H1 (cell line): ENCODE data around the gene UNC80. TPM values are rescaled to one million over a fixed set of nuclear protein-coding genes. Genes with fewer than 3 reads are reported as not detected.

Source experiments
- CTCF ChIA-PET: fragments of 300-600 bp; sonication (Branson Sonifier 250); formaldehyde crosslinking; loops from one replicate; lab custom pipeline; 2021; ENCODE audit not compliant: partially characterized antibody; lab: Charles Lee
- POLR2A ChIA-PET: fragments of 300-600 bp; sonication (Branson Sonifier 250); formaldehyde crosslinking; loops from one replicate; lab custom pipeline; 2021; ENCODE audit warnings: inconsistent platforms; ENCODE audit not compliant: partially characterized antibody; lab: Charles Lee
- DNase-seq, 2 experiments: peaks; one replicate each; pipeline versions ENCODE4 v3.0.0 to v3.0.0-alpha.2; 2010 to 2022; ENCODE audit warnings: low spot score in 2 of 2, low read depth in 1 of 2, mixed read lengths in 1 of 2
- FAIRE-seq: peaks from 2 replicates; lab custom pipeline; 2011; peaks lifted over from hg19 to GRCh38; lab: Jason Lieb, UNC
- H2AFZ ChIP-seq: 2 replicates; pipeline ENCODE4 v1.8.1; 2012; ENCODE audit warnings: low read length, inconsistent platforms
- H2AK5ac ChIP-seq: 2 replicates; pipeline ENCODE4 v1.6.1; 2013; ENCODE audit warnings: low read depth, low read length
- H2BK120ac ChIP-seq: replicated peaks from 2 replicates; pipeline ENCODE3; 2013; ENCODE audit warnings: low read depth, low read length, inconsistent platforms
- H2BK12ac ChIP-seq: 2 replicates; pipeline ENCODE4 v1.6.1; 2013; ENCODE audit warnings: low read depth, low read length
- H2BK15ac ChIP-seq: 2 replicates; pipeline ENCODE4 v1.6.1; 2013; ENCODE audit warnings: low read length
- H2BK20ac ChIP-seq: 2 replicates; pipeline ENCODE4 v1.6.1; 2013; ENCODE audit warnings: low read length
- H2BK5ac ChIP-seq: 2 replicates; pipeline ENCODE4 v1.6.1; 2013; ENCODE audit warnings: low read depth, low read length
- H3K14ac ChIP-seq: 2 replicates; pipeline ENCODE4 v1.6.1; 2013; ENCODE audit warnings: inconsistent platforms; ENCODE audit not compliant: insufficient read length
- H3K18ac ChIP-seq: 2 replicates; pipeline ENCODE4 v1.6.1; 2013; ENCODE audit warnings: low read length; ENCODE audit errors: extremely low read depth
- H3K23ac ChIP-seq: 2 replicates; pipeline ENCODE4 v1.6.1; 2013; ENCODE audit warnings: inconsistent platforms; ENCODE audit not compliant: insufficient read length
- H3K23me2 ChIP-seq: 2 replicates; pipeline ENCODE4 v1.6.1; 2013; ENCODE audit warnings: low read depth, low read length
- H3K27ac ChIP-seq: 2 replicates; pipeline ENCODE4 v1.6.1; 2011; ENCODE audit warnings: low read depth, low read length, inconsistent platforms
- H3K27me3 ChIP-seq, 4 experiments: replicated peaks in 1 of 4; 1 replicate in 1 of 4; 2 replicates in 3 of 4; pipeline versions ENCODE4 v1.6.1 to v1.8.1; 2011 to 2013; ENCODE audit warnings: low read length in 3 of 4, mild to moderate bottlenecking in 3 of 4, inconsistent platforms in 2 of 4, mixed read lengths in 2 of 4, moderate library complexity in 1 of 4; ENCODE audit not compliant: control insufficient read depth in 3 of 4, insufficient read depth in 3 of 4; ENCODE audit errors: extremely low read depth in 1 of 4
- H3K36me3 ChIP-seq, 4 experiments: 2 replicates each; pipeline versions ENCODE4 v1.6.1 to v1.8.1; 2011 to 2013; ENCODE audit warnings: mild to moderate bottlenecking in 4 of 4, low read length in 3 of 4, moderate library complexity in 2 of 4, control low read depth in 1 of 4, inconsistent platforms in 1 of 4; ENCODE audit not compliant: insufficient read depth in 4 of 4, control insufficient read depth in 2 of 4
- H3K4ac ChIP-seq: replicated peaks from 2 replicates; pipeline ENCODE3; 2013; ENCODE audit warnings: low read length, low read depth, mixed read lengths, inconsistent platforms; ENCODE audit not compliant: insufficient read length
- H3K4me1 ChIP-seq, 4 experiments: replicated peaks in 1 of 4; 1 replicate in 1 of 4; 2 replicates in 3 of 4; pipeline versions ENCODE4 v1.6.1 to v1.8.1; 2011 to 2013; ENCODE audit warnings: low read length in 3 of 4, inconsistent platforms in 2 of 4, mixed read lengths in 1 of 4; ENCODE audit not compliant: insufficient read depth in 4 of 4, control insufficient read depth in 3 of 4
- H3K4me2 ChIP-seq, 2 experiments: 2 replicates each; pipeline versions ENCODE4 v1.6.1 to v1.8.1; 2011 to 2013; ENCODE audit warnings: low read depth in 2 of 2, low read length in 2 of 2, control low read depth in 1 of 2, inconsistent platforms in 1 of 2, mild to moderate bottlenecking in 1 of 2; ENCODE audit not compliant: insufficient read depth in 1 of 2
- H3K4me3 ChIP-seq, 4 experiments: fragments of 200-600, 300-600 bp in 1 of 4; sonication (generic), shearing (Covaris generic), sonication (Bioruptor Twin) in 1 of 4; 2 replicates each; pipeline versions ENCODE4 v1.5.1 to v1.8.1; 2011 to 2016; ENCODE audit warnings: low read length in 4 of 4, low read depth in 3 of 4, control low read depth in 2 of 4, inconsistent platforms in 2 of 4, mild to moderate bottlenecking in 2 of 4, mixed read lengths in 1 of 4, moderate library complexity in 1 of 4; ENCODE audit not compliant: insufficient read depth in 2 of 4; ENCODE audit errors: extremely low read depth in 1 of 4
- H3K56ac ChIP-seq: replicated peaks from 2 replicates; pipeline ENCODE3; 2013; ENCODE audit warnings: low read depth, mild to moderate bottlenecking, mixed read lengths, low read length, inconsistent platforms; ENCODE audit not compliant: insufficient read length
- H3K79me1 ChIP-seq: 2 replicates; pipeline ENCODE4 v1.6.1; 2013; ENCODE audit warnings: low read depth, low read length, control low read depth
- H3K79me2 ChIP-seq, 2 experiments: 2 replicates each; pipeline versions ENCODE4 v1.6.1 to v1.8.1; 2012 to 2013; ENCODE audit warnings: low read length in 2 of 2, mild to moderate bottlenecking in 2 of 2, inconsistent platforms in 1 of 2; ENCODE audit not compliant: insufficient read depth in 2 of 2, control insufficient read depth in 1 of 2
- H3K9ac ChIP-seq, 4 experiments: replicated peaks in 1 of 4; 1 replicate in 1 of 4; 2 replicates in 3 of 4; pipeline versions ENCODE4 v1.6.1 to v1.8.1; 2011 to 2013; ENCODE audit warnings: low read depth in 3 of 4, low read length in 3 of 4, control low read depth in 2 of 4, mild to moderate bottlenecking in 2 of 4, moderate library complexity in 2 of 4, inconsistent platforms in 1 of 4; ENCODE audit errors: extremely low read depth in 1 of 4
- H3K9me3 ChIP-seq, 2 experiments: 2 replicates each; pipeline versions ENCODE4 v1.6.1 to v1.8.1; 2012 to 2013; ENCODE audit warnings: mild to moderate bottlenecking in 2 of 2, moderate library complexity in 2 of 2, control low read depth in 1 of 2, inconsistent platforms in 1 of 2, low read depth in 1 of 2, low read length in 1 of 2, mixed read lengths in 1 of 2; ENCODE audit not compliant: insufficient read depth in 2 of 2
- H4K20me1 ChIP-seq, 2 experiments: replicated peaks in 1 of 2; 2 replicates each; pipeline versions ENCODE3 to v1.8.1; 2011 to 2013; ENCODE audit warnings: inconsistent platforms in 2 of 2, low read length in 2 of 2, mild to moderate bottlenecking in 1 of 2; ENCODE audit not compliant: insufficient read depth in 2 of 2, control insufficient read depth in 1 of 2
- H4K5ac ChIP-seq: 2 replicates; pipeline ENCODE4 v1.6.1; 2013; ENCODE audit warnings: low read length, low read depth, mixed read lengths, inconsistent platforms; ENCODE audit not compliant: insufficient read length
- H4K8ac ChIP-seq: 2 replicates; pipeline ENCODE4 v1.8.0; 2013; ENCODE audit warnings: mild to moderate bottlenecking, moderate library complexity, low read length, inconsistent platforms; ENCODE audit not compliant: insufficient read depth; ENCODE audit errors: extremely low read depth
- H4K91ac ChIP-seq: replicated peaks from 2 replicates; pipeline ENCODE3; 2013; ENCODE audit warnings: low read length, mixed read lengths, inconsistent platforms; ENCODE audit not compliant: insufficient read length
- EGR1 ChIP-seq: IDR thresholded peaks from 2 replicates; pipeline ENCODE4 v1.6.1; 2011; ENCODE audit warnings: low read depth, low read length, borderline replicate concordance
- RBBP5 ChIP-seq: IDR thresholded peaks from 2 replicates; pipeline ENCODE4 v1.7.1; 2012; ENCODE audit warnings: low read depth, mild to moderate bottlenecking, inconsistent platforms, low read length, moderate library complexity, borderline replicate concordance
- SIN3A ChIP-seq, 2 experiments: IDR thresholded peaks in 1 of 2; conservative IDR thresholded peaks in 1 of 2; 2 replicates each; pipeline ENCODE4 v1.6.1; 2011 to 2012; ENCODE audit warnings: low read length in 2 of 2, improper control_type of control experiment in 1 of 2, low read depth in 1 of 2, mild to moderate bottlenecking in 1 of 2
- WGBS, 2 experiments: shearing (Covaris generic) in 1 of 2; methylation state at CpG; one replicate each; pipeline versions ENCODE4 v1.1.6 to v1.1.7; 2013 to 2015; ENCODE audit warnings: low lambda C conversion rate in 2 of 2, mixed read lengths in 2 of 2, inconsistent platforms in 1 of 2, low coverage in 1 of 2, missing lambda C conversion rate in 1 of 2; ENCODE audit not compliant: insufficient replicate concordance in 2 of 2, insufficient coverage in 1 of 2, insufficient read length in 1 of 2; ENCODE audit errors: extremely low coverage in 1 of 2, missing lambda C conversion rate in 1 of 2; 5-methylcytosine and 5-hydroxymethylcytosine counted together
- long read RNA-seq, 2 experiments: library from RNA in 1 of 2; library from capped mRNA in 1 of 2; stranded (forward); transcript quantifications; one replicate each; pipeline ENCODE4 v2.0.0, GENCODE V29; 2021; ENCODE audit warnings: inconsistent platforms in 1 of 2
- polyA minus RNA-seq, 3 experiments: library from RNA; depleted of rRNA, polyadenylated mRNA; stranded (reverse); fragments of >200 nt; gene quantifications; 1 replicate in 2 of 3; 2 replicates in 1 of 3; pipeline ENCODE4 v1.2.3, GENCODE V29; 2011
- polyA plus RNA-seq, 7 experiments: library from polyadenylated mRNA; depleted of rRNA in 3 of 7; stranded (reverse) in 5 of 7; unstranded in 2 of 7; fragments of >200 nt in 5 of 7; fragments of 200-250 nt in 2 of 7; gene quantifications; 1 replicate in 5 of 7; 2 replicates in 1 of 7; 4 replicates in 1 of 7; pipeline versions ENCODE4 v1.2.1 to v1.2.3, GENCODE V29; 2011 to 2013; ENCODE audit warnings: missing spikeins in 2 of 7, mixed read lengths in 2 of 7
- total RNA-seq: library from RNA; stranded (reverse); fragmentation: NEBNext Ultra II Directional; extraction: Animal tissue kit (Norgen Biotek cat#: 25700); gene quantifications from 2 replicates; pipeline ENCODE4 v1.2.1, GENCODE V29; 2021

Gene UNC80, protein sequence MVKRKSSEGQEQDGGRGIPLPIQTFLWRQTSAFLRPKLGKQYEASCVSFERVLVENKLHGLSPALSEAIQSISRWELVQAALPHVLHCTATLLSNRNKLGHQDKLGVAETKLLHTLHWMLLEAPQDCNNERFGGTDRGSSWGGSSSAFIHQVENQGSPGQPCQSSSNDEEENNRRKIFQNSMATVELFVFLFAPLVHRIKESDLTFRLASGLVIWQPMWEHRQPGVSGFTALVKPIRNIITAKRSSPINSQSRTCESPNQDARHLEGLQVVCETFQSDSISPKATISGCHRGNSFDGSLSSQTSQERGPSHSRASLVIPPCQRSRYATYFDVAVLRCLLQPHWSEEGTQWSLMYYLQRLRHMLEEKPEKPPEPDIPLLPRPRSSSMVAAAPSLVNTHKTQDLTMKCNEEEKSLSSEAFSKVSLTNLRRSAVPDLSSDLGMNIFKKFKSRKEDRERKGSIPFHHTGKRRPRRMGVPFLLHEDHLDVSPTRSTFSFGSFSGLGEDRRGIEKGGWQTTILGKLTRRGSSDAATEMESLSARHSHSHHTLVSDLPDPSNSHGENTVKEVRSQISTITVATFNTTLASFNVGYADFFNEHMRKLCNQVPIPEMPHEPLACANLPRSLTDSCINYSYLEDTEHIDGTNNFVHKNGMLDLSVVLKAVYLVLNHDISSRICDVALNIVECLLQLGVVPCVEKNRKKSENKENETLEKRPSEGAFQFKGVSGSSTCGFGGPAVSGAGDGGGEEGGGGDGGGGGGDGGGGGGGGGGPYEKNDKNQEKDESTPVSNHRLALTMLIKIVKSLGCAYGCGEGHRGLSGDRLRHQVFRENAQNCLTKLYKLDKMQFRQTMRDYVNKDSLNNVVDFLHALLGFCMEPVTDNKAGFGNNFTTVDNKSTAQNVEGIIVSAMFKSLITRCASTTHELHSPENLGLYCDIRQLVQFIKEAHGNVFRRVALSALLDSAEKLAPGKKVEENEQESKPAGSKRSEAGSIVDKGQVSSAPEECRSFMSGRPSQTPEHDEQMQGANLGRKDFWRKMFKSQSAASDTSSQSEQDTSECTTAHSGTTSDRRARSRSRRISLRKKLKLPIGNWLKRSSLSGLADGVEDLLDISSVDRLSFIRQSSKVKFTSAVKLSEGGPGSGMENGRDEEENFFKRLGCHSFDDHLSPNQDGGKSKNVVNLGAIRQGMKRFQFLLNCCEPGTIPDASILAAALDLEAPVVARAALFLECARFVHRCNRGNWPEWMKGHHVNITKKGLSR (N-terminal part only)
- total RNA-seq (0.38 and 0.56 TPM in 2 replicates), polyA plus RNA-seq (2011; rRNA removed) (0.16 and 0.53 TPM in 2 replicates), polyA minus RNA-seq (2011; rRNA and poly(A)+ RNA removed) (2.0 and 2.3 TPM in 2 replicates)
- 0.13 TPM for polyA plus RNA-seq (2011; cell fraction: cytosol; rRNA removed)
- polyA plus RNA-seq (2011; cell fraction: nucleus; rRNA removed), result 0.80 TPM
- polyA plus RNA-seq (2012, experiment 1 of 2), result 0.25 to 0.46 TPM (median 0.31 TPM) in 4 replicates
- polyA plus RNA-seq (2012, experiment 2 of 2), result 0.03 TPM
- polyA plus RNA-seq (2013, experiment 1 of 2), result 0.20 TPM
- 0.13 TPM for polyA plus RNA-seq (2013, experiment 2 of 2)
- 0.44 TPM for polyA minus RNA-seq (2011; cell fraction: cytosol; rRNA and poly(A)+ RNA removed)
- 2.3 TPM for polyA minus RNA-seq (2011; cell fraction: nucleus; rRNA and poly(A)+ RNA removed)
- long read RNA-seq, experiment 1, result 0 reads
- long read RNA-seq, experiment 2, result 0 reads

- 2% methylated on average over 42 of the region's 73 CpGs; no CpG with 5 or more reads in 1 of the 2 experiments for WGBS, 2 experiments
- Histone ChIP-seq H2AK5ac (no peak within 1 kb of the TSS), H3K9me3 (no peaks in the 10 kb centered on the region; a peak in 1 of 4 replicates), H2BK12ac (no peak within 1 kb of the TSS), H3K4ac (no peak within 1 kb of the TSS), H2AFZ (no peak within 1 kb of the TSS), H3K36me3 (no peaks in the 10 kb centered on the region), H4K8ac (no peak within 1 kb of the TSS), H3K79me1 (no peaks in the 10 kb centered on the region), H3K18ac (no peak within 1 kb of the TSS), H3K23ac (no peak within 1 kb of the TSS), H2BK15ac (no peak within 1 kb of the TSS), H4K5ac (no peak within 1 kb of the TSS), H2BK5ac (no peak within 1 kb of the TSS), H2BK120ac (no peak within 1 kb of the TSS), H3K4me2 (peak within 1 kb of the TSS; percentile 77 to 87), H2BK20ac (no peak within 1 kb of the TSS), H3K23me2 (peaks cover 3% of the 10 kb centered on the region; the same call in 1 of the 2 replicates), H4K91ac (no peak within 1 kb of the TSS), H3K4me1 (peaks cover 0 to 2% (median 0%) of the 10 kb centered on the region in 4 experiments; a peak in 3 of 7 replicates), H3K27ac (no peak within 1 kb of the TSS), H3K14ac (no peak within 1 kb of the TSS), H3K79me2 (no peaks in the 10 kb centered on the region), H4K20me1 (no peaks in the 10 kb centered on the region), H3K27me3 (peaks cover 2 to 32% (median 15%) of the 10 kb centered on the region in 4 experiments), H3K4me3 (peak within 1 kb of the TSS; percentile 23 to 82 (median 50)), H3K56ac (no peak within 1 kb of the TSS), H3K9ac (peak within 1 kb of the TSS in 2 of 4 experiments; percentile 25 to 53; a peak in 2 of 7 replicates)
- FAIRE-seq (no peak), DNase-seq (peak in 1 of 2 experiments; percentile 95)
- ChIA-PET CTCF (interaction anchor here (0.6 to 1.9 kb wide), 10 partner anchors 8 to 347 kb away, joined by 3 to 11 read pairs (median 3); no protein-coding TSS in a partner anchor), POLR2A (interaction anchor here (1.0 to 1.4 kb wide), 3 partner anchors 18 to 82 kb away, joined by 3 to 5 read pairs (median 4); no protein-coding TSS in a partner anchor)
- peak; percentile 100 for TF ChIP-seq EGR1
- TF ChIP-seq RBBP5, result 0 out of 2 replicates have a peak, but pooled peaks have one; percentile 53
- peak; percentile 93; a peak in 3 of 4 replicates for TF ChIP-seq SIN3A (conservative IDR thresholded peaks at IDR 0.05 in 1 of 2, IDR thresholded peaks at IDR 0.05 in 1 of 2; ENCODE audit: low read depth in 1 of 2, low read length in 2 of 2)
These were observed at the start of gene UNC80 for GRCh38 chr2:209771474-209772289. UNC80 (plus strand) TSS chr2:209771832; CDS start chr2:209772073, 241 bp downstream.
